B cell (primary cell): ENCODE measurements around the gene CLSTN2. TPM values are rescaled to one million over a fixed set of nuclear protein-coding genes. Genes with fewer than 3 reads are reported as not detected.

Experiments
- ATAC-seq: fragments of 200-7000 bp; cut with Tn5 transposase; one replicate; pipeline ENCODE4 v1.10.0; 2021; ENCODE audit warnings: low read depth, mild to moderate bottlenecking, moderate number of reproducible peaks, moderate library complexity
- CTCF ChIA-PET: fragments of 350-600 bp; sonication (Branson Sonifier 250); formaldehyde crosslinking; loops from one replicate; lab custom pipeline; 2021; ENCODE audit warnings: antibody characterized with exemption, inconsistent platforms; lab: Charles Lee
- POLR2A ChIA-PET: fragments of 350-600 bp; sonication (Branson Sonifier 250); formaldehyde crosslinking; loops from one replicate; lab custom pipeline; 2021; ENCODE audit warnings: antibody characterized with exemption; lab: Charles Lee
- DNase-seq: peaks from one replicate; pipeline ENCODE4 v3.0.0; 2013
- H2AFZ ChIP-seq: 2 replicates; pipeline ENCODE4 v1.6.1; 2012; ENCODE audit warnings: mild to moderate bottlenecking, low read depth, low read length; ENCODE audit not compliant: insufficient read depth, poor library complexity, severe bottlenecking
- H3K27ac ChIP-seq, 2 donors: 1 replicate in 1 of 2; 2 replicates in 1 of 2; pipeline ENCODE4 v1.5.1; 2012 to 2013; ENCODE audit warnings: low read length in 2 of 2, mild to moderate bottlenecking in 2 of 2, moderate library complexity in 1 of 2
- H3K27me3 ChIP-seq, 4 experiments: fragments of 200-600 bp in 1 of 4; sonication (generic) in 1 of 4; replicated peaks in 1 of 4; 1 replicate in 2 of 4; 2 replicates in 2 of 4; pipeline versions ENCODE4 v1.6.1 to v1.7.0; 2013 to 2016; ENCODE audit warnings: low read length in 3 of 4, mild to moderate bottlenecking in 2 of 4, mixed read lengths in 1 of 4, moderate library complexity in 1 of 4; ENCODE audit not compliant: insufficient read depth in 4 of 4, control insufficient read depth in 3 of 4; ENCODE audit errors: control extremely low read depth in 1 of 4
- H3K36me3 ChIP-seq, 2 experiments: replicated peaks in 1 of 2; 1 replicate in 1 of 2; 2 replicates in 1 of 2; pipeline versions ENCODE4 v1.6.1 to v1.7.1; 2013; ENCODE audit warnings: low read length in 1 of 2; ENCODE audit not compliant: insufficient read depth in 2 of 2, control insufficient read depth in 1 of 2; ENCODE audit errors: control extremely low read depth in 1 of 2, extremely low read depth in 1 of 2
- H3K4me1 ChIP-seq, 2 donors: fragments of 200-600 bp in 1 of 2; sonication (generic) in 1 of 2; 1 replicate in 1 of 2; 2 replicates in 1 of 2; pipeline versions ENCODE4 v1.5.1 to v1.6.1; 2013 to 2017; ENCODE audit warnings: low read length in 2 of 2; ENCODE audit not compliant: control insufficient read depth in 2 of 2, insufficient read depth in 2 of 2
- H3K4me2 ChIP-seq: replicated peaks from 2 replicates; pipeline ENCODE3; 2012; ENCODE audit warnings: mild to moderate bottlenecking, low read depth, low read length; ENCODE audit not compliant: poor library complexity, severe bottlenecking
- H3K4me3 ChIP-seq, 5 experiments: fragments of 200-600 bp in 1 of 5; sonication (generic) in 1 of 5; 1 replicate in 3 of 5; 2 replicates in 2 of 5; pipeline versions ENCODE4 v1.5.1 to v1.7.0; 2011 to 2016; ENCODE audit warnings: low read length in 4 of 5, mild to moderate bottlenecking in 4 of 5, low read depth in 2 of 5, control low read depth in 1 of 5, moderate library complexity in 1 of 5; ENCODE audit not compliant: insufficient read depth in 1 of 5; ENCODE audit errors: control extremely low read depth in 1 of 5, extremely low read depth in 1 of 5
- H3K79me2 ChIP-seq: fragments of 200-600 bp; sonication (generic); one replicate; pipeline ENCODE4 v1.6.0; 2016; ENCODE audit warnings: low read length; ENCODE audit not compliant: control insufficient read depth, insufficient read depth
- H3K9ac ChIP-seq: fragments of 200-600 bp; sonication (generic); 2 replicates; pipeline ENCODE4 v1.6.1; 2017; ENCODE audit warnings: mild to moderate bottlenecking, low read length, moderate library complexity
- H3K9me3 ChIP-seq, 3 donors: one replicate each; pipeline versions ENCODE4 v1.6.1 to v1.7.1; 2013; ENCODE audit warnings: low read length in 2 of 3; ENCODE audit not compliant: control insufficient read depth in 2 of 3, insufficient read depth in 1 of 3; ENCODE audit errors: control extremely low read depth in 1 of 3
- H4K20me1 ChIP-seq: 2 replicates; pipeline ENCODE4 v1.6.0; 2012; ENCODE audit warnings: mild to moderate bottlenecking, low read length; ENCODE audit not compliant: insufficient read depth, control insufficient read depth, poor library complexity, severe bottlenecking
- H3K27ac Mint-ChIP-seq: one replicate; pipeline ENCODE4 v1.8.0; 2021; ENCODE audit warnings: mixed read lengths
- H3K27me3 Mint-ChIP-seq: one replicate; pipeline ENCODE4 v1.8.0; 2021; ENCODE audit warnings: mixed read lengths
- H3K4me1 Mint-ChIP-seq: one replicate; pipeline ENCODE4 v1.8.0; 2021; ENCODE audit warnings: mixed read lengths
- H3K4me3 Mint-ChIP-seq: one replicate; pipeline ENCODE4 v1.8.0; 2021; ENCODE audit warnings: mixed read lengths
- H3K9me3 Mint-ChIP-seq: one replicate; pipeline ENCODE4 v1.8.0; 2022; ENCODE audit warnings: mixed read lengths; ENCODE audit not compliant: insufficient read depth
- EZH2 ChIP-seq: IDR thresholded peaks from 2 replicates; pipeline ENCODE4 v1.6.1; 2012; ENCODE audit warnings: borderline replicate concordance, low read depth, mild to moderate bottlenecking, moderate library complexity, low read length; ENCODE audit not compliant: insufficient read depth, poor library complexity, severe bottlenecking
- WGBS: methylation state at CpG from one replicate; pipeline ENCODE4 v1.1.5; 2013; ENCODE audit warnings: missing lambda C conversion rate; ENCODE audit not compliant: insufficient coverage; 5-methylcytosine and 5-hydroxymethylcytosine counted together
- intact Hi-C: fragments of 100-400 bp; cut with micrococcal nuclease; formaldehyde crosslinking; loops from one replicate; pipeline ENCODE4 v1.10.0; 2022
- polyA plus RNA-seq: library from polyadenylated mRNA; depleted of rRNA; stranded (reverse); fragments of >200 nt; gene quantifications from 2 replicates; pipeline ENCODE4 v1.2.3, GENCODE V29; 2012
- total RNA-seq, 2 donors: library from RNA; stranded (reverse); fragments of 120-200 nt in 1 of 2; gene quantifications; 1 replicate in 1 of 2; 2 replicates in 1 of 2; pipeline versions ENCODE4 v1.2.3 to v1.2.4, GENCODE V29; 2013 to 2022
- TF ChIP-seq, protein P1 (sequence below): fragments of 200-600 bp; IDR thresholded peaks from one replicate; pipeline ENCODE4 v1.8.0; 2022; ENCODE audit warnings: antibody characterized with exemption, mild to moderate bottlenecking

CLSTN2 gene
- total and polyA plus RNA-seq, 2 donors (not counting 1 experiment from before 2014, with no cell fraction given), result not detected

DNA sequence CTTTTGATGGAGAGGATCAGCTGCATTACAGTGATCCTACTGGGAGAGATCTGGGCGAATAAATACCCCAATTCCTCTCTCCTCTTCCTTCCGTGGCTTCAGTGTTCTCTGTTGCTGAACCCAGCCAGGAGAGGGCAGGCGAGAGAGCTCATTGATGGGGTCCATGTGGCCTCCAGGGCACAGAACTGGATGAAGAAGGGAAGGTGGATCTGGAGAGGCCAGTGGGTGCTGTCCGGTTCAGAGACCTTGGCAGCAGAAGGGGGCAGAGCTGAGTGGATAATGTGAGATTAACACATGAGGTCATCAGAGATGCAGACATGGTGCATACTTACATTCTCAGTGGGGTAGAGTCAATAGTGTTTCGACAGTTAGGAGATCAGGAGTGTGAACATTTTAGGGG, 193.6 kb downstream of the CLSTN2 start:
- H2AFZ ChIP-seq, result no peak overlapping the region
- H3K4me3 Mint-ChIP-seq, result no peak overlapping the region
- no peak overlapping the region for H3K27ac Mint-ChIP-seq
- DNase-seq, result peak; percentile 7
- no peak overlapping the region for H3K9ac ChIP-seq
- 83% methylated on average over 1 of the region's 5 CpGs for WGBS
- no peak for ATAC-seq
- no peaks in the 10 kb centered on the region for H3K79me2 ChIP-seq
- H3K4me2 ChIP-seq, result no peak overlapping the region
- no peaks in the 10 kb centered on the region for H3K4me1 Mint-ChIP-seq
- no peak overlapping the region for H3K27ac ChIP-seq
- TF ChIP-seq, protein P1, sequence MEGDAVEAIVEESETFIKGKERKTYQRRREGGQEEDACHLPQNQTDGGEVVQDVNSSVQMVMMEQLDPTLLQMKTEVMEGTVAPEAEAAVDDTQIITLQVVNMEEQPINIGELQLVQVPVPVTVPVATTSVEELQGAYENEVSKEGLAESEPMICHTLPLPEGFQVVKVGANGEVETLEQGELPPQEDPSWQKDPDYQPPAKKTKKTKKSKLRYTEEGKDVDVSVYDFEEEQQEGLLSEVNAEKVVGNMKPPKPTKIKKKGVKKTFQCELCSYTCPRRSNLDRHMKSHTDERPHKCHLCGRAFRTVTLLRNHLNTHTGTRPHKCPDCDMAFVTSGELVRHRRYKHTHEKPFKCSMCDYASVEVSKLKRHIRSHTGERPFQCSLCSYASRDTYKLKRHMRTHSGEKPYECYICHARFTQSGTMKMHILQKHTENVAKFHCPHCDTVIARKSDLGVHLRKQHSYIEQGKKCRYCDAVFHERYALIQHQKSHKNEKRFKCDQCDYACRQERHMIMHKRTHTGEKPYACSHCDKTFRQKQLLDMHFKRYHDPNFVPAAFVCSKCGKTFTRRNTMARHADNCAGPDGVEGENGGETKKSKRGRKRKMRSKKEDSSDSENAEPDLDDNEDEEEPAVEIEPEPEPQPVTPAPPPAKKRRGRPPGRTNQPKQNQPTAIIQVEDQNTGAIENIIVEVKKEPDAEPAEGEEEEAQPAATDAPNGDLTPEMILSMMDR, result peak; percentile 22
- TF ChIP-seq EZH2, result no peak
- H3K9me3 ChIP-seq, result no peaks in the 10 kb centered on the region
- H3K9me3 Mint-ChIP-seq, result no peaks in the 10 kb centered on the region
- CTCF ChIA-PET, result interaction anchor here (2.4 kb wide), 1 partner anchor 735 kb away, joined by 17 read pairs; no protein-coding TSS in a partner anchor
- H3K27me3 Mint-ChIP-seq, result peaks cover 4% of the 10 kb centered on the region
- H3K36me3 ChIP-seq, result no peaks in the 10 kb centered on the region
- H3K4me3 ChIP-seq, result no peak overlapping the region
- no peaks in the 10 kb centered on the region for H3K4me1 ChIP-seq
- H4K20me1 ChIP-seq, result no peaks in the 10 kb centered on the region
- no peaks in the 10 kb centered on the region for H3K27me3 ChIP-seq
- POLR2A ChIA-PET, result no interaction called here
- intact Hi-C loops, result no loop called here

DNA sequence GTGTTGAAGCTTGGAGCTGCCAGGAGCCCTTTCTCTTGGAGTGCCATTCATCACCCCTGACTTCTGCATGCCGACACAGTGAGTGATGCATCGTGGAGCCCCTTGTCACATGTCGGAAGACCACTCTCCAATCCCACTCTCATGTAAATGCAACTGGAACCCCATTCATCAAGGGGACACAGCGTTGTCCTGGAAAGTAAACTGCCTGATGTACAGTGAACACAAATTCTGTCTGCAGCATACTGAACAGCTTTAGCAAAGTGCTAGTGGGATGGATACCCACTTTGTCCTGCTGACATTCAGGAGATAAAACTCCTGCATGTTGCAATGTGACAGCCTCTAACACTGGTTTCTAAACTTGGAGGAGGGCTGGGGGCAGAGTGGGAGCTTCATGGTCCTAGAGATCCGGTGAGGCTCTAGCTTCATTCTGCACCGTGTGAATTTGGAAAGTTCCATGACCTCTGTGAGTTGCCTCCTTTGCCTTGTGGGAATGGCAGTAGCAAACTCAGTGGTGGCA, 194.8 kb downstream of the CLSTN2 start:
- no peak for ATAC-seq
- Histone ChIP-seq H3K4me3 (no peak overlapping the region), H3K4me2 (no peak overlapping the region), H3K9ac (no peak overlapping the region), H3K9me3 (no peaks in the 10 kb centered on the region), H2AFZ (no peak overlapping the region), H3K36me3 (no peaks in the 10 kb centered on the region), H4K20me1 (no peaks in the 10 kb centered on the region), H3K27me3 (no peaks in the 10 kb centered on the region), H3K27ac (no peak overlapping the region), H3K4me1 (no peaks in the 10 kb centered on the region), H3K79me2 (no peaks in the 10 kb centered on the region)
- no peaks in the 10 kb centered on the region for H3K9me3 Mint-ChIP-seq
- intact Hi-C loops, result no loop called here
- no peak overlapping the region for H3K27ac Mint-ChIP-seq
- TF ChIP-seq EZH2, result no peak
- TF ChIP-seq, protein P1, result no peak
- peaks cover 4% of the 10 kb centered on the region for H3K27me3 Mint-ChIP-seq
- no peak for DNase-seq
- no peaks in the 10 kb centered on the region for H3K4me1 Mint-ChIP-seq
- no peak overlapping the region for H3K4me3 Mint-ChIP-seq
- 94% methylated on average over 5 of the region's 6 CpGs for WGBS
- CTCF ChIA-PET, result interaction anchor here (2.4 kb wide), 1 partner anchor 734 kb away, joined by 17 read pairs; no protein-coding TSS in a partner anchor
- POLR2A ChIA-PET, result no interaction called here
